DMS53 (cell line): ENCODE results near the gene GNG13.
A peak's percentile ranks its signal among the peaks of the same experiment; 100 is the strongest.

ENCODE experiments used
- DNase-seq: peaks from one replicate; lab custom pipeline; 2025; lab: John Stamatoyannopoulos, UW

GNG13 gene

GRCh38 chr16:813204-813915 is 12.8 kb upstream of the GNG13 start:
- peak; percentile 48 for DNase-seq

GRCh38 chr16:808085-808386 is 7.5 kb upstream of the GNG13 start:
- DNase-seq = no peak

- peak; percentile 94 for DNase-seq
These were observed 7.0 kb upstream of the GNG13 start for GRCh38 chr16:807347-808084.

- DNase-seq = no peak
These were observed 4.9 kb upstream of the GNG13 start for GRCh38 chr16:805474-805873.

GRCh38 chr16:804193-805048 is 3.9 kb upstream of the GNG13 start:
- DNase-seq = peak; percentile 34

DNA sequence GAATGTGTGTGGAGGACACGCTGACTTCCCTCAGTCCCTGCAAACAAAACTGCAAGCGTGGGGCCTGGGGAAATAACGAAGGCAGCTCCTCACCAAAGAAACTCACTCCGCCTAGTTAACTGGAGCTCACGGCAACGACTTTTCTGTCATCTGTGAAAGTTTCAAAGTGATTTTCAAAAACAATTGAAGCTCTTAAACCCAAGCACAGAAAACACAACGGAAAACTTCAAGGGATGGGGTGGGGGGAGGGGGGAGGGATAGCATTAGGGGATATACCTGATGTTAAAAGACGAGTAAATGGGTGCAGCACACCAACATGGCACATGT is 3.2 kb upstream of the GNG13 start:
- DNase-seq = no peak

- DNase-seq = no peak
These were observed 2.6 kb upstream of the GNG13 start for GRCh38 chr16:802914-803753.

GRCh38 chr16:802461-802860 is 1.9 kb upstream of the GNG13 start:
- DNase-seq = no peak

- DNase-seq = no peak
These were observed 1.2 kb upstream of the GNG13 start for GRCh38 chr16:801584-802363.

GRCh38 chr16:800834-801511 is 439 bp upstream of the GNG13 start:
- no peak for DNase-seq

GRCh38 chr16:799111-799947 is 1.2 kb downstream of the GNG13 start:
- DNase-seq = no peak

DNA sequence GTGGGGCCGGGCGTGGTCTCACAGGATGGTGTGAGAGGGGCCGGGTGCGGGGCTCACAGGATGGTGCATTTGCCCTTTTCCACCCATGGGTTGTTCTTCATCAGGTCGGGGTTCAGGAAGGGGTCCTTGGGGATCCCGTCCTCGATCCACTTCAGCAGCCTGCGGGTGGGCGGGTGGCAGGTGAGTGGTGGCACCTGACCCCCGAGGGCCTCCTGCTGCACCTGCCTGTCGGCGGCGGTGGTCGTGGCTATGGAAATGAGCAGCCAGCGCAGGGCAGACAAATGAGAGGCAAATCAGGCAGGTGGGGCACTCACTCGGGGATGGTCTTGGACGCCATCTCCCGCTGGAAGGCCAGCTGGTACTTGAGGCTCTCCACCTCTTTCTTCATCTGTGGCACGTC is 1.9 kb downstream of the GNG13 start:
- no peak for DNase-seq

- no peak for DNase-seq
These were observed 2.8 kb downstream of the GNG13 start for GRCh38 chr16:797686-798085.

DNA sequence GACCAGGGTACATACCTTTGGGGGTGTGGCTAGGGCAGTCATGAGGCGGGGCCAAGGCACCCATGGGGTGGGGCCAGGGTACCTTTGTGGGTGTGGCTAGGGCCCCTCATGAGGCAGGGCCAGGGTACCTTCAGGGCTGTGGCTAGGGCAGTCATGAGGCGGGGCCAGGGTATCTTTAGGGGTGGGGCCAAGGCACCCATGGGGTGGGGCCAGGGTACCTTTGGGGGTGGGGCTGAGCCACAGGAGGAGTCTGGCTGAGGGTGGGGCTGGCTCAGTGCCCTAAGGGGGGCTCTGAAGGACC is 3.5 kb downstream of the GNG13 start:
- DNase-seq = peak; percentile 55

- DNase-seq = no peak
These were observed 4.0 kb downstream of the GNG13 start for GRCh38 chr16:796296-797119.

- DNase-seq = peak; percentile 69
These were observed 4.8 kb downstream of the GNG13 start for GRCh38 chr16:795580-796229.

DNA sequence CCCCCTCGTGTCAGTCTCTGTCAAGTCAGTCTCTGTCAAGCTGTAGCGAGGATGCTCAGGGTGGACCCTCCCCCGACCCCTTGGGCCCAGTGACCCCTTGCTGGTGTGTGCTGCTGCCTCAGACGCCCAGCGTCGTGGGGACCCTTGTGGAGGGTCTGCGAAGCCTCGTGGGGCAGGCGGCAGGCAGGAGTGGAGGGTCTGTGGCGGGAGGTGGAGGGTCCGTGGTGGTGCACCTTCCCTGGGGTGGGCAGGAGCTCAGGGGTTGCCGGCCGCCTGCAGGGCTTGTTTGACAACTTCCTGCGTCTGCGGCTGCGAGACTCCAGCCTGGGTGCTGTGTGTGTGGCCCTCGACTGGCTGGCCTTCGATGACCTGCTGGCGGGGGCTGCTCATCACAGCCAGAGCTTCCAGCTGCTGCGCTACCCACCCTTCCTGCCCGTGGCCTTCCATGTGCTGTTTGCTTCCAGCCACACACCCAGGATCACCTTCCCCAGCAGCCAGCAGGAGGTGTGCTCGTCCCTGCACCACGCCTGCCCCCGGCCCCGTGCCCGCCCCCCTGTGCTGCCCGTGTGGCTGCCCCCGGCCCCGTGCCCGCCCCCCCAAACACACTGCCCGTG is 5.6 kb downstream of the GNG13 start:
- peak; percentile 71 for DNase-seq
